Body of pancreas (tissue), 4 donors: ENCODE results near the gene CYP19A1.

Source experiments
- CTCF ChIP-seq, 7 experiments: fragments of 450-650 bp in 4 of 7; fragments of 200-600 bp in 3 of 7; sonication (generic) in 3 of 7; IDR thresholded peaks; one replicate each; pipeline ENCODE4 v1.5.1; 2016 to 2019; ENCODE audit warnings: antibody characterized with exemption in 7 of 7
- POLR2A ChIP-seq, 3 donors: fragments of 450-650 bp; IDR thresholded peaks; one replicate each; pipeline ENCODE4 v1.6.1; 2016; ENCODE audit warnings: antibody characterized with exemption in 3 of 3, mild to moderate bottlenecking in 2 of 3

DNA sequence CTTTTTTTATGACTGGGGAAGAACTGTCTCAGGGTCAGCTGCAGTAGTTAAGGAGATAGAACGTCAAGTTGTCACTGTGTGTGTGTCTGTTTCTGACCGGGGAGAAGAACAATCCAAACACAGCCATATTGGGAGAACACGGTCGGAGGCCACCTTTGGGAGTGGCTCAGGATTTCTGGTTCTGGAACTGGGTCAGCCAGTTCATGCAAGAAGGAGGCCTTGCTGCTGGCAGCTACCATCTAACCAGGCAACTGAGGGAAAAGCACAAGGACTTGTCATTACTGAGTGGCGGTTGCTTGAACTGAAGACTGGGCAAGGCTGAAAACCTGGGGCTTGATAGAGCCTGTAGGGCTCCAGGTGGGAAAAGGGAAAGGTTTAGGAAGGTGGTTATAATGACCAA, 27.7 kb upstream of the CYP19A1 start:
- no peak for TF ChIP-seq POLR2A (IDR thresholded peaks at IDR 0.05)
- TF ChIP-seq CTCF (IDR thresholded peaks at IDR 0.05): no peak
